ENCODE results near the gene UCP2.

DNA sequence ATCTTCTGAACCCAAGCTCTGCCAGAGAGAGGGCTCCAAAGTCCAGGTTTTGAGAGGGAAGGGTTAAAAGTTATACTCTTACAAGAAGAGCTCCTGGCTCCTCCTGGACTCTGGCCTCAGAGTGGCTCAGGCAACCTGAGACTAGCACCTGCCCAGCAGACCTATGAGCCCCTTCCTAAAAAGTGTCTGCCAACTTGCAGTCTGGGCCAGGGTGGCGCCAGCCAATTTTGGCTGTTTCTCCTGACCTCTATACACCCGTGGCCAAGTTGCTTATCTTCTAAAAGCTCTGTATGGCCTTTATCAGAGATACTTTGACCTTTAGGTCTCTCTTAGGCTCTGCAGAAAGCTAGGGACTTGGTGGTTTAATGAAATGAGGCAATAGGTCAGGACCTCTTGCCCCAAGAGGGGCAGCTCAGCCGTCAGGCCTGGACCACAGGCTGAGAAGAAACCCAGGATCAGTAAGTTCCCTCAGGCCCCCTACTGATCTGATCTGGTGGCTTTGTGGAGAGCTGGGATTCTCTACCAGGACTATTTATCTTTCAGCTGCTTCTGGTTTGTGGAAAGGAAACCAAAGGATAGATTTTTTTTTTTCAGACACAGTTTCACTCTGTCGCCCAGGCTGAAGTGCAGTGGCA lies 36.6 kb upstream of the UCP2 start:
- TF ChIP-seq, protein P1, sequence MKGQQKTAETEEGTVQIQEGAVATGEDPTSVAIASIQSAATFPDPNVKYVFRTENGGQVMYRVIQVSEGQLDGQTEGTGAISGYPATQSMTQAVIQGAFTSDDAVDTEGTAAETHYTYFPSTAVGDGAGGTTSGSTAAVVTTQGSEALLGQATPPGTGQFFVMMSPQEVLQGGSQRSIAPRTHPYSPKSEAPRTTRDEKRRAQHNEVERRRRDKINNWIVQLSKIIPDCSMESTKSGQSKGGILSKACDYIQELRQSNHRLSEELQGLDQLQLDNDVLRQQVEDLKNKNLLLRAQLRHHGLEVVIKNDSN (CRISPR knock-in tag; IDR thresholded peaks at IDR 0.05) = no peak
- no peak for TF ChIP-seq RELA (CRISPR knock-in tag; IDR thresholded peaks at IDR 0.05; ENCODE audit: borderline replicate concordance)
- TF ChIP-seq CREM (CRISPR knock-in tag; IDR thresholded peaks at IDR 0.05) = no peak
- no peak for TF ChIP-seq ZNF232 (CRISPR knock-in tag; IDR thresholded peaks at IDR 0.05)
- no peak for TF ChIP-seq ELF4 (CRISPR knock-in tag; IDR thresholded peaks at IDR 0.05; ENCODE audit: low read depth)

Measured in WTC11 (cell line).